ENCODE measurements around the gene LYRM4. TPM values are rescaled to one million over a fixed set of nuclear protein-coding genes. Genes with fewer than 3 reads are reported as not detected.
A peak's percentile ranks its signal among the peaks of the same experiment; 100 is the strongest.

Gene LYRM4
- total RNA-seq, 1 donor from 2014 or later, result 39.3 TPM

DNA sequence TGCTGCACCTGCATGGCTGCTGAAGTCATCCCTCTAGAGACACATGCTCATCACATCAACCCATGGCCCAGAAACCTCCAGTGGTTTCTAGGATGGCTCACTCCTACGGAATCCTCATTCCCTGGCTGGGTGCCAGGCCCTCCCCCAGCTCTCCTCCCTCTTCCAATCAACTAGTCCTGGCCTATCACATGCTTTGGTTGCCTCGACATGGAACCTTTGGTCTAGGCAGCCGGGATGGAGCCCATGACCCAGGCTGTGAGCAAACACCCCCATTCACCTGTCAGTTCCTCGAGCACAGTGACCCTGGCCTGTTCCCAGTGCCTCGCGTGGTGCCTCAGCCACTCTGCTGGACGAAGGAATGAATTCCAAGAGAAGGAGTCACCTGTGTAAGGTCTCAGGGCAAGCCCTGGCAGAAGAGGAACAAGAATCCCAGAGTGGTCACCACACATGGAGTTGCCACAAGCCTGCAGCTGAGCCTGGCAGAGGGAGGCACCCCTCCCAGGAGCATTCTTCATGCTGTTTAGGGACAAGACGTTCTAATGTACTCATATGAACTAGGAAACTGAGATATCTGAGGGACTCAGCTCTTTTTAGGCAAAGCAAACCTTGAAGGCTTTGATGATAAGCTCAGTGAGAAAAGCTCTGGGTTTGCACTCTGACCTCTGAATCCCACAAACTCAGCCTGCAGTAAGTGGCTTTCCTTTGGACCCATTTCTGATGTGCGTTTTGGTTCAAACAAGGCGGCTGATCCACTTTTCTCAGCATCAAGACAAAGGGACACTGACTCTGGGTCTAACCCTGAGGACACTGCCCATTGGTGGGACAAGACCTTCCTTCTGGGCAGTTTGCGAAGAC lies 135.4 kb downstream of the LYRM4 start:
- TF ChIP-seq CTCF (conservative IDR thresholded peaks at IDR 0.05), result no peak
- no peak for DNase-seq (ENCODE audit: low read depth, low spot score)
- H3K27me3 Mint-ChIP-seq (ENCODE audit: low read depth), result no peaks in the 10 kb centered on the region
- H3K9me3 Mint-ChIP-seq, result no peaks in the 10 kb centered on the region
- H3K36me3 Mint-ChIP-seq (ENCODE audit: low read depth), result no peaks in the 10 kb centered on the region
- H3K4me1 Mint-ChIP-seq, result no peaks in the 10 kb centered on the region
- peak overlapping the region; percentile 27 for H3K27ac Mint-ChIP-seq (ENCODE audit: unreplicated experiment)
- no peak overlapping the region for H3K4me3 Mint-ChIP-seq

DNA sequence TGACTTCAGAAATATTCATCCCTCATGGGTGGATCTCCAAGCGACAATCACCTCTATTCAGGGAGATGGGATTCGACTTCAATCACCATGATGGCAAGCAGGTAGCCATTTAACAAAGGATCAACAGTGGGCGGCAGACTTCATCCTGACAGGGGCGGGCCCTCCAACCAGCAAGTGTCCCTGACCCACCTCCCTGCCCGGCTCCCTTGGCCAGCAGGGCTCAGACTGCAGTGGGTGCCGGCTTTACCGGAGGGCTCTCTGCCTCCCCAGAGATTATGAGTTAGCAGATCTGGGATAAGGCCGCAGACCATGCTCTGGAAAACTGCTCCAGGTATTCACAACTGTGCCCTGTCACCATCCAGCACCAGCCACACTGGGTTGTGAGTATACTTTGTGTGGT lies 136.2 kb downstream of the LYRM4 start:
- Mint-ChIP-seq H3K36me3 (ENCODE audit: low read depth) (peaks cover 2% of the 10 kb centered on the region), H3K27me3 (ENCODE audit: low read depth) (no peaks in the 10 kb centered on the region), H3K4me3 (no peak overlapping the region), H3K4me1 (no peaks in the 10 kb centered on the region), H3K9me3 (no peaks in the 10 kb centered on the region), H3K27ac (ENCODE audit: unreplicated experiment) (peak overlapping the region; percentile 8)
- TF ChIP-seq CTCF (conservative IDR thresholded peaks at IDR 0.05), result no peak
- no peak for DNase-seq (ENCODE audit: low read depth, low spot score)

DNA sequence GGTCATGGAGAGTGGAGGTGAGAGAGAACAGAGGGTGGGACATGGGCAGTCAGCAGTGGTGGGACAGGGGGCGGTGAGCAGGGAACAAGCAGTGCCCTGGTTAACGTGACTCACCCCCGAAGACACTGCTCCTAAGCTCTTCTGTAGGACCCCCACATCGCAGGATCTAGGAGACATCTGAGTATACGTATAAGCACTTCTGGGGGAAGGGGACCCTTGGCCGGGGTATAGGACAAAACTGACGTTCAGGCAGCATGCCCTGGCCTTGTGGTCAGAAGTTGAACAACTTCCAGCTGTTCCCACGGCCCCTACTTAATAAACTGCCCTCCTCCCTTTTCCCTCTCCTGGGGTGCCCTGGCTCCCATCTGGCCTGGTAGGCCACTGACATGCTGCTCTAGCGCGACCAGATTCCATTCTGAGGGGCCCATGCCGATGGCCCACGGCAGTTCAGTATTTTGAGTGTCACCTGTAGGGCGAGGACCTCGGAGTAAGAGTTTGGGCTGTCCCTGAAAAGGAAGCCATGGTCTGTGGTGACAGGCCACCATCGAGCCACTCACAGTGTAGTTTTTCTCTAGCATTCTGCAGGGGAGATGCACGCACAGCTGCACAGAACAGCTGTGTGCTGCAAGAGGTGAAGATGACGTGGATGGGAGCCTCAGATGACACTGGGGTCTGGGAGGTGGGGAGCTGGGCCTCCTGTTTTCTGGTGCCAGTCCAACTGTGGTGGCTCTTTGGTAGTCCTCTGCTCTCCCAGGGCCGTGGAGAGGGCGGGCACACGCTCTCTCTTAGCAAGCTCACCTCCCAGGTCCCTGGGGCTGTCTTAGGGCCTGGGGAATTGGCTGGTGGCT lies 137.2 kb downstream of the LYRM4 start:
- H3K9me3 Mint-ChIP-seq, result no peaks in the 10 kb centered on the region

DNA sequence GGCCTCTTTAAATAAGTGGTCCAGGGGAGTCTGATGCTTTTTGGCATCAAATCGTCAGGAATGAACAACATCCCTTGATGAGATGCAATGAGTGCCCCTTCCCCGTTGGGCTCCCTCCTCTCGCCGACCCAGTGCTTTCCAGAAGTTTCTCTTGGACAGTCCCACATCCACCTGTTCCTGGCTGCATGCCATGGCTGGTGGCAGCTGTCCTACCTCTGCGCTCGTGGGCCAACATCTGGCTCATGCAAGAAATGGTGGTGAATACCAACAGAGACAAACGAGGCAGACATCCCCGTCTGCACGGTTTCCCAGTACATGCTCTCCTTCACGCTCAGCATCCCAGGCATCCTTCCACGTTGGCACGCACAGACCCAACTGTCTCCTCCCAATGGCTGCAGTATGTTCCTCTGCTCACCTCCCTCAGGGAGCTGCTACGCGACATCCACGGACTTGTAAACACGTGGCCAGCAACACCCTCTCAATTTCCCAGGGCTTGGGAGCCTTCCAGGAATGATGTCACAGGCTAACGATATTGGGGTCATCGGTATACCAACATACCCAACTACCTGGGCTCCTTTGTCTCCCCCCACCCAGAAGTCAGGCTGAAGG lies 138.1 kb downstream of the LYRM4 start:
- DNase-seq (ENCODE audit: low read depth, low spot score), result no peak
- Mint-ChIP-seq H3K27ac (ENCODE audit: unreplicated experiment) (no peak overlapping the region), H3K36me3 (ENCODE audit: low read depth) (peaks cover 2% of the 10 kb centered on the region), H3K9me3 (no peaks in the 10 kb centered on the region), H3K4me1 (no peaks in the 10 kb centered on the region), H3K27me3 (ENCODE audit: low read depth) (no peaks in the 10 kb centered on the region), H3K4me3 (no peak overlapping the region)
- no peak for TF ChIP-seq CTCF (conservative IDR thresholded peaks at IDR 0.05)

More for the DNA sequence above, 137.2 kb downstream of the LYRM4 start:
- Mint-ChIP-seq H3K4me3 (no peak overlapping the region), H3K36me3 (ENCODE audit: low read depth) (peaks cover 2% of the 10 kb centered on the region), H3K4me1 (no peaks in the 10 kb centered on the region), H3K27ac (ENCODE audit: unreplicated experiment) (peak overlapping the region; percentile 73), H3K27me3 (ENCODE audit: low read depth) (no peaks in the 10 kb centered on the region)
- TF ChIP-seq CTCF (conservative IDR thresholded peaks at IDR 0.05), result no peak
- no peak for DNase-seq (ENCODE audit: low read depth, low spot score)

DNA sequence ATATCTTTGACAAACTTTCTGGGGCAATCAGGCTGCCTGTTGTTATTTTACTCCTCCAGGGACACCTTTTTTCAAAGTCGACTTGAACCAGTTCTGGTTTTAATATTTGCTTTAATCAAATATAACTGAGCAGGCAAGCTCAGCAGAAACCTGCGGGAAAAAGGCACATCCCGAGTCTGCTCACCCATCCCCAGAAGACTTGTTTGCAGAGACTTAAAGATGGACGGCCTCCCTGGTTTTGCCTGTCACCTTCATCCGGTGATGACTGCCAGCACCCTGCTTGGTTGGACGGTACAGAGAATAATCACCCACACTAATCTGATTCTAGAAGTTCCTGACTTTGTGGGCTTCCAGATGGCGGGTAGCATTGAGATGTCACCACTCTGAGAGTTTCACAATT lies 138.8 kb downstream of the LYRM4 start:
- no peak overlapping the region for H3K4me3 Mint-ChIP-seq
- no peak overlapping the region for H3K27ac Mint-ChIP-seq (ENCODE audit: unreplicated experiment)
- no peaks in the 10 kb centered on the region for H3K4me1 Mint-ChIP-seq
- H3K27me3 Mint-ChIP-seq (ENCODE audit: low read depth), result no peaks in the 10 kb centered on the region
- peaks cover 2% of the 10 kb centered on the region for H3K36me3 Mint-ChIP-seq (ENCODE audit: low read depth)
- no peak for DNase-seq (ENCODE audit: low read depth, low spot score)
- no peak for TF ChIP-seq CTCF (conservative IDR thresholded peaks at IDR 0.05)
- H3K9me3 Mint-ChIP-seq, result no peaks in the 10 kb centered on the region

All from neural crest cell (in vitro differentiated cells).